K562 (cell line): Measurements from ENCODE around the gene ERP27. TPM values are rescaled to one million over a fixed set of nuclear protein-coding genes. Genes with fewer than 3 reads are reported as not detected.

ENCODE experiments used
- ATAC-seq: fragments of 200-7000 bp; cut with Tn5 transposase; 3 replicates; pipeline ENCODE4 v1.9.1; 2020; ENCODE audit warnings: moderate library complexity
- BruUV-seq: library from RNA; stranded (reverse); fragments of 400-500 nt; replicated peaks from 2 replicates; lab custom pipeline; 2021; lab: Mats Ljungman, UMichigan
- CTCF ChIA-PET: fragments of 300-600 bp; formaldehyde crosslinking; extraction: SDS; loops from one replicate; lab custom pipeline; 2021; ENCODE audit warnings: low intra/inter-chr PET ratio; lab: Yijun Ruan, JAX
- POLR2A ChIA-PET: fragments of 300-600, 350-650 bp; sonication (Branson Sonifier 250); formaldehyde crosslinking; extraction: SDS; loops from one replicate; lab custom pipeline; 2021; ENCODE audit warnings: antibody characterized with exemption, inconsistent platforms; lab: Yijun Ruan, JAX
- DNase-seq, 4 experiments: peaks; one replicate each; pipeline versions ENCODE4 v3.0.0 to v3.0.0-alpha.2; 2011 to 2018; ENCODE audit warnings: low spot score in 3 of 4, mixed read lengths in 3 of 4; ENCODE audit errors: extremely low read depth in 1 of 4
- FAIRE-seq: peaks from 2 replicates; lab custom pipeline; 2011; peaks lifted over from hg19 to GRCh38; lab: Jason Lieb, UNC
- H2AFZ ChIP-seq: 2 replicates; pipeline ENCODE4 v1.6.0; 2011; ENCODE audit warnings: low read depth, low read length, control low read depth, inconsistent platforms
- H3K27ac ChIP-seq: fragments of 200-600 bp; 3 replicates; pipeline ENCODE4 v1.8.0; 2011; ENCODE audit warnings: low read depth, mild to moderate bottlenecking, control low read depth, inconsistent platforms, low read length, moderate library complexity, mixed read lengths; ENCODE audit errors: extremely low read depth
- H3K27me3 ChIP-seq, 2 experiments: fragments of 300-600 bp in 1 of 2; 2 replicates in 1 of 2; 3 replicates in 1 of 2; pipeline versions ENCODE4 v1.6.0 to v1.8.0; 2011; ENCODE audit warnings: inconsistent platforms in 2 of 2, low read length in 2 of 2, mild to moderate bottlenecking in 1 of 2, mixed read lengths in 1 of 2, moderate library complexity in 1 of 2; ENCODE audit not compliant: control insufficient read depth in 2 of 2, insufficient read depth in 2 of 2
- H3K36me3 ChIP-seq: fragments of 300-600 bp; 3 replicates; pipeline ENCODE4 v1.8.0; 2011; ENCODE audit warnings: mild to moderate bottlenecking, low read length, inconsistent platforms; ENCODE audit not compliant: control insufficient read depth, insufficient read depth
- H3K4me1 ChIP-seq, 2 experiments: fragments of 200-600 bp in 1 of 2; replicated peaks in 1 of 2; 2 replicates in 1 of 2; 3 replicates in 1 of 2; pipeline versions ENCODE4 v1.5.1 to v1.8.0; 2011; ENCODE audit warnings: inconsistent platforms in 2 of 2, low read length in 2 of 2, mild to moderate bottlenecking in 1 of 2, mixed read lengths in 1 of 2, moderate library complexity in 1 of 2; ENCODE audit not compliant: control insufficient read depth in 2 of 2, insufficient read depth in 2 of 2
- H3K4me2 ChIP-seq: 2 replicates; pipeline ENCODE4 v1.6.1; 2011; ENCODE audit warnings: low read length, control low read depth, inconsistent platforms, mixed read lengths; ENCODE audit not compliant: insufficient read depth
- H3K4me3 ChIP-seq: fragments of 200-600 bp; sonication (generic), shearing (Covaris generic); 2 replicates; pipeline ENCODE4 v1.5.1; 2016; ENCODE audit warnings: control low read depth, inconsistent platforms
- H3K79me2 ChIP-seq: fragments of 200-600 bp; 3 replicates; pipeline ENCODE4 v1.8.0; 2011; ENCODE audit warnings: low read length, inconsistent platforms; ENCODE audit not compliant: control insufficient read depth, insufficient read depth
- H3K9ac ChIP-seq, 2 experiments: 2 replicates each; pipeline versions ENCODE4 v1.6.0 to v1.6.1; 2011; ENCODE audit warnings: low read depth in 2 of 2, low read length in 2 of 2, control low read depth in 1 of 2, inconsistent platforms in 1 of 2, mild to moderate bottlenecking in 1 of 2, mixed read lengths in 1 of 2; ENCODE audit not compliant: insufficient read depth in 1 of 2
- H3K9me1 ChIP-seq: one replicate; pipeline ENCODE4 v1.6.0; 2011; ENCODE audit warnings: inconsistent platforms, mild to moderate bottlenecking, low read length, moderate library complexity; ENCODE audit not compliant: control insufficient read depth, insufficient read depth
- H3K9me3 ChIP-seq: replicated peaks from 2 replicates; pipeline ENCODE4 v1.5.1; 2011; ENCODE audit warnings: low read depth, low read length, inconsistent platforms; ENCODE audit not compliant: control insufficient read depth, insufficient read depth
- H4K20me1 ChIP-seq: replicated peaks from 2 replicates; pipeline ENCODE4 v1.6.1; 2011; ENCODE audit warnings: low read length, inconsistent platforms, mixed read lengths; ENCODE audit not compliant: control insufficient read depth, insufficient read depth
- BCOR ChIP-seq: fragments of 450-650 bp; IDR thresholded peaks from 2 replicates; pipeline ENCODE4 v1.6.1; 2016
- BHLHE40 ChIP-seq: IDR thresholded peaks from 2 replicates; pipeline ENCODE4 v1.6.1; 2011; ENCODE audit warnings: low read length, improper control_type of control experiment
- HLTF ChIP-seq: fragments of 450-650 bp; IDR thresholded peaks from 2 replicates; pipeline ENCODE4 v1.6.1; 2016
- MAFF ChIP-seq: IDR thresholded peaks from 2 replicates; pipeline ENCODE4 v1.6.1; 2012; ENCODE audit warnings: low read length, improper control_type of control experiment
- MLX ChIP-seq, 2 experiments: fragments of 450-650 bp in 1 of 2; sonication (generic) in 1 of 2; formaldehyde crosslinking; conservative IDR thresholded peaks; 2 replicates each; pipeline versions ENCODE4 v1.4.0 to v1.8.1; 2020 to 2022; ENCODE audit warnings: mild to moderate bottlenecking in 1 of 2, missing genetic modification reagents in 1 of 2
- MTA2 ChIP-seq: fragments of 450-650 bp; IDR thresholded peaks from 2 replicates; pipeline ENCODE4 v1.6.1; 2016; ENCODE audit warnings: low read depth
- NCOA1 ChIP-seq: fragments of 450-650 bp; IDR thresholded peaks from 2 replicates; pipeline ENCODE4 v1.6.1; 2016; ENCODE audit warnings: low read depth
- NR4A1 ChIP-seq, 2 experiments: fragments of 250-450 bp in 1 of 2; fragments of 450-650 bp in 1 of 2; sonication (Bioruptor Pico) in 1 of 2; IDR thresholded peaks; 2 replicates each; pipeline versions ENCODE4 v1.4.0 to v1.6.1; 2016 to 2020; ENCODE audit warnings: mild to moderate bottlenecking in 2 of 2, missing compliant biosample characterization in 1 of 2, missing genetic modification characterization in 1 of 2, moderate library complexity in 1 of 2
- PHTF2 ChIP-seq: fragments of 250-450 bp; sonication (Bioruptor Pico); IDR thresholded peaks from 2 replicates; pipeline ENCODE4 v1.5.0; 2021; ENCODE audit warnings: mild to moderate bottlenecking
- POLR2AphosphoS2 ChIP-seq: IDR thresholded peaks from 2 replicates; pipeline ENCODE4 v1.6.1; 2012; ENCODE audit warnings: low read length, improper control_type of control experiment
- SIN3B ChIP-seq: fragments of 450-650 bp; IDR thresholded peaks from 2 replicates; pipeline ENCODE4 v1.6.1; 2017; ENCODE audit warnings: low read depth, mild to moderate bottlenecking, moderate library complexity
- SPI1 ChIP-seq: IDR thresholded peaks from 2 replicates; pipeline ENCODE4 v1.6.1; 2011; ENCODE audit warnings: low read depth, low read length, control low read depth, borderline replicate concordance
- SREBF2 ChIP-seq: sonication (generic); formaldehyde crosslinking; IDR thresholded peaks from 2 replicates; pipeline ENCODE4 v1.4.0; 2020; ENCODE audit warnings: mild to moderate bottlenecking, missing genetic modification reagents
- THRAP3 ChIP-seq: fragments of 450-650 bp; IDR thresholded peaks from 2 replicates; pipeline ENCODE4 v1.6.1; 2016; ENCODE audit warnings: mild to moderate bottlenecking, inconsistent platforms, borderline replicate concordance
- ZBTB1 ChIP-seq: sonication (generic); formaldehyde crosslinking; IDR thresholded peaks from 2 replicates; pipeline ENCODE4 v1.8.1; 2023; ENCODE audit warnings: missing genetic modification reagents, low read depth, mild to moderate bottlenecking, borderline replicate concordance
- ZBTB8A ChIP-seq: fragments of 450-650 bp; IDR thresholded peaks from 2 replicates; pipeline ENCODE4 v1.6.1; 2018; ENCODE audit warnings: mild to moderate bottlenecking, moderate library complexity; ENCODE audit not compliant: partially characterized antibody
- ZNF217 ChIP-seq: sonication (generic); formaldehyde crosslinking; IDR thresholded peaks from 2 replicates; pipeline ENCODE4 v1.8.0; 2022; ENCODE audit warnings: mild to moderate bottlenecking, missing genetic modification reagents
- ZNF444 ChIP-seq: fragments of 250-450 bp; sonication (Bioruptor Pico); IDR thresholded peaks from 2 replicates; pipeline ENCODE4 v1.4.0; 2020; ENCODE audit warnings: mild to moderate bottlenecking, moderate library complexity
- ZNF584 ChIP-seq: fragments of 200-800 bp; sonication (Bioruptor generic); IDR thresholded peaks from 2 replicates; pipeline ENCODE4 v1.6.1; 2016; ENCODE audit warnings: low read depth, mild to moderate bottlenecking, missing genetic modification characterization, missing compliant biosample characterization
- WGBS: fragments of 100-300 bp; shearing (Covaris generic); methylation state at CpG from one replicate; pipeline ENCODE4 v1.1.6; 2016; ENCODE audit warnings: low coverage, mixed read lengths; ENCODE audit not compliant: insufficient coverage; ENCODE audit errors: missing lambda C conversion rate; 5-methylcytosine and 5-hydroxymethylcytosine counted together
- in situ Hi-C: fragments of 300-500 bp; cut with MboI; formaldehyde crosslinking; loops from 4 replicates; pipeline ENCODE4 v1.15.0; 2018; ENCODE audit warnings: inconsistent platforms, mixed read lengths
- intact Hi-C: fragments of 100-400 bp; cut with micrococcal nuclease; formaldehyde crosslinking; loops from 2 replicates; pipeline ENCODE4 v1.14.2; 2022
- polyA plus RNA-seq, 8 experiments: library from polyadenylated mRNA; depleted of rRNA in 4 of 8; stranded (reverse) in 5 of 8; unstranded in 3 of 8; fragments of >200 nt; fragmentation: Nextera tagmentation in 2 of 8; fragmentation: Illumina TruSeq in 1 of 8; extraction: Ambion mirVana in 2 of 8; extraction: Trizol in 1 of 8; gene quantifications; 2 replicates each; pipeline versions ENCODE4 v1.2.1 to v1.2.3, GENCODE V29; 2011 to 2014; ENCODE audit warnings: inconsistent platforms in 1 of 8, missing spikeins in 1 of 8
- total RNA-seq, 7 experiments: library from RNA; depleted of rRNA in 6 of 7; stranded (reverse); fragments of >200 nt in 6 of 7; fragmentation: Illumina TruSeq in 2 of 7; extraction: Trizol in 2 of 7; gene quantifications; 2 replicates each; pipeline versions ENCODE4 v1.2.1 to v1.2.3, GENCODE V29; 2011 to 2021; ENCODE audit warnings: low replicate concordance in 1 of 7

ERP27 gene
- total and polyA plus RNA-seq, 9 of the 15 experiments (the other 6 are each of a cell fraction or from before 2014, with no cell fraction given), result 0.07 to 0.27 (median 0.11) TPM; not detected in 6

GRCh38 chr12:14950421-14950820 is 12.1 kb upstream of the ERP27 start:
- WGBS, result 28% methylated on average over 4 of the region's 4 CpGs
- TF ChIP-seq MLX (CRISPR knock-in tag; conservative IDR thresholded peaks at IDR 0.05) (no peak), SPI1 (no peak)
- ChIA-PET POLR2A (interaction anchor here (0.6 kb wide), 1 partner anchor 250 kb away, joined by 3 read pairs; no protein-coding TSS in a partner anchor), CTCF (no interaction called here)
- Histone ChIP-seq H3K79me2 (no peaks in the 10 kb centered on the region), H2AFZ (no peak overlapping the region), H3K27ac (peak overlapping the region; percentile 11; the same call in 1 of the 3 replicates), H3K9me1 (no peaks in the 10 kb centered on the region), H3K36me3 (peaks cover 27% of the 10 kb centered on the region; the same call in 1 of the 3 replicates), H3K4me3 (no peak overlapping the region), H3K27me3 (no peaks in the 10 kb centered on the region), H3K4me2 (no peak overlapping the region), H3K9ac (no peak overlapping the region), H4K20me1 (no peaks in the 10 kb centered on the region), H3K4me1 (no peaks in the 10 kb centered on the region; a peak in 1 of 5 replicates), H3K9me3 (no peaks in the 10 kb centered on the region)
- ATAC-seq (no peak), FAIRE-seq (no peak), DNase-seq (no peak)
- in situ Hi-C loops, result loop anchor here (25.0 kb wide), 1 partner anchor 738 kb away; no protein-coding TSS in a partner anchor
- intact Hi-C loops, result no loop called here
- BruUV-seq, result no TSS peak

GRCh38 chr12:14949631-14950030 is 11.3 kb upstream of the ERP27 start:
- POLR2A ChIA-PET, result no interaction called here
- peaks cover 32% of the 10 kb centered on the region; the same call in 1 of the 3 replicates for H3K36me3 ChIP-seq
- TF ChIP-seq NR4A1 (CRISPR knock-in tag; IDR thresholded peaks at IDR 0.05) (no peak), NR4A1 (tag; IDR thresholded peaks at IDR 0.05) (no peak), BCOR (no peak), ZNF584 (no peak), MAFF (no peak), SREBF2 (no peak), ZNF444 (CRISPR knock-in tag) (no peak), ZBTB1 (no peak), BHLHE40 (no peak), ZBTB8A (no peak), THRAP3 (no peak), HLTF (no peak), ZNF217 (CRISPR knock-in tag) (no peak), PHTF2 (CRISPR knock-in tag) (no peak), SIN3B (no peak), POLR2AphosphoS2 (no peak), NCOA1 (no peak), MTA2 (no peak)

More at GRCh38 chr12:14949631-14950030, 11.3 kb upstream of the ERP27 start:
- ATAC-seq (no peak), DNase-seq (no peak), FAIRE-seq (no peak)
- intact Hi-C loops, result no loop called here
- BruUV-seq, result no TSS peak
- H2AFZ ChIP-seq, result no peak overlapping the region
- CTCF ChIA-PET, result no interaction called here
- H3K4me2 ChIP-seq, result no peak overlapping the region
- H3K9me3 ChIP-seq, result no peaks in the 10 kb centered on the region
- H3K79me2 ChIP-seq, result no peaks in the 10 kb centered on the region
- no peak overlapping the region for H3K4me3 ChIP-seq
- no peaks in the 10 kb centered on the region; a peak in 1 of 5 replicates for H3K4me1 ChIP-seq
- no peaks in the 10 kb centered on the region for H4K20me1 ChIP-seq
- WGBS, result 37% methylated on average over 5 of the region's 5 CpGs
- H3K9me1 ChIP-seq, result no peaks in the 10 kb centered on the region
- H3K27ac ChIP-seq, result no peak overlapping the region; the same call in 2 of the 3 replicates
- in situ Hi-C loops, result loop anchor here (25.0 kb wide), 1 partner anchor 737 kb away; no protein-coding TSS in a partner anchor
- H3K9ac ChIP-seq, result no peak overlapping the region
- no peaks in the 10 kb centered on the region for H3K27me3 ChIP-seq
